Right ventricle myocardium superior (tissue), 1 donor: ENCODE data around the gene NSFL1C. TPM values are rescaled to one million over a fixed set of nuclear protein-coding genes. Genes with fewer than 3 reads are reported as not detected.
A peak's percentile ranks its signal among the peaks of the same experiment; 100 is the strongest.

Experiments
- ATAC-seq: fragments of 200-7000 bp; cut with Tn5 transposase; one replicate; pipeline ENCODE4 v1.9.1; 2020; ENCODE audit warnings: mild to moderate bottlenecking; ENCODE audit not compliant: poor library complexity
- DNase-seq: peaks from one replicate; pipeline ENCODE4 v3.0.0-alpha.2; 2020
- intact Hi-C: fragments of 100-400 bp; cut with DNase I; formaldehyde crosslinking; loops from one replicate; pipeline ENCODE4 v1.11.2; 2022
- total RNA-seq: library from RNA; stranded (reverse); fragmentation: NEBNext Ultra II Directional; extraction: Animal tissue kit (Norgen Biotek cat#: 25700); gene quantifications from one replicate; pipeline ENCODE4 v1.2.1, GENCODE V29; 2021
- donor health status: DM: no; HTN: yes; CAD: no; lungs with severe emphysema.

The NSFL1C gene
- total RNA-seq, 1 donor from 2014 or later = 55.8 TPM

GRCh38 chr20:1467355-1468116 is 887 bp upstream of the NSFL1C start:
- DNase-seq (peak; percentile 58), ATAC-seq (peak; percentile 8)
- intact Hi-C loops = no loop called here

- DNase-seq = no peak
- intact Hi-C loops = no loop called here
- ATAC-seq = no peak
Observed at GRCh38 chr20:1467082-1467354, 369 bp upstream of the NSFL1C start.

- no peak for DNase-seq
- ATAC-seq = no peak
- intact Hi-C loops = no loop called here
Observed at GRCh38 chr20:1465470-1466210, 1.0 kb downstream of the NSFL1C start.

GRCh38 chr20:1463971-1464570 is 2.6 kb downstream of the NSFL1C start:
- no peak for ATAC-seq
- intact Hi-C loops = no loop called here
- DNase-seq = no peak

GRCh38 chr20:1462834-1463233 is 3.8 kb downstream of the NSFL1C start:
- no peak for DNase-seq
- intact Hi-C loops = no loop called here
- ATAC-seq = no peak

- DNase-seq (no peak), ATAC-seq (no peak)
- intact Hi-C loops = no loop called here
Observed at GRCh38 chr20:1462001-1462400, 4.6 kb downstream of the NSFL1C start.

- ATAC-seq (no peak), DNase-seq (no peak)
- intact Hi-C loops = no loop called here
Observed at GRCh38 chr20:1460275-1460674, 6.4 kb downstream of the NSFL1C start.

GRCh38 chr20:1457992-1458391 is 8.7 kb downstream of the NSFL1C start:
- intact Hi-C loops = no loop called here
- no peak for ATAC-seq
- no peak for DNase-seq

GRCh38 chr20:1456300-1456699 is 10.3 kb downstream of the NSFL1C start:
- DNase-seq (no peak), ATAC-seq (no peak)
- intact Hi-C loops = no loop called here

GRCh38 chr20:1450926-1451491 is 15.6 kb downstream of the NSFL1C start:
- intact Hi-C loops = no loop called here
- ATAC-seq = no peak
- DNase-seq = no peak

- intact Hi-C loops = no loop called here
- DNase-seq (no peak), ATAC-seq (no peak)
Observed at GRCh38 chr20:1449370-1449769, 17.3 kb downstream of the NSFL1C start.

GRCh38 chr20:1448081-1448620 is 18.5 kb downstream of the NSFL1C start:
- ATAC-seq (peak; percentile 10), DNase-seq (no peak)
- intact Hi-C loops = no loop called here

- DNase-seq (no peak), ATAC-seq (no peak)
- intact Hi-C loops = no loop called here
Observed at GRCh38 chr20:1446536-1446935, 20.1 kb downstream of the NSFL1C start.

GRCh38 chr20:1443085-1443484 is 23.6 kb downstream of the NSFL1C start:
- DNase-seq (no peak), ATAC-seq (no peak)
- intact Hi-C loops = no loop called here

GRCh38 chr20:1442304-1442703 is 24.3 kb downstream of the NSFL1C start:
- DNase-seq (no peak), ATAC-seq (no peak)
- intact Hi-C loops = no loop called here

GRCh38 chr20:1441133-1441532 is 25.5 kb downstream of the NSFL1C start:
- no peak for ATAC-seq
- no peak for DNase-seq
- intact Hi-C loops = no loop called here

- ATAC-seq = no peak
- no peak for DNase-seq
- intact Hi-C loops = no loop called here
Observed at GRCh38 chr20:1440024-1440423, 26.6 kb downstream of the NSFL1C start.

- intact Hi-C loops = no loop called here
Observed at GRCh38 chr20:1438361-1438760, 28.3 kb downstream of the NSFL1C start.

GRCh38 chr20:1437235-1437904 is 29.3 kb downstream of the NSFL1C start:
- DNase-seq = peak; percentile 85
- ATAC-seq = peak; percentile 73
- intact Hi-C loops = loop anchor here (2.0 kb wide), 1 partner anchor 125 kb away; no protein-coding TSS in a partner anchor

More at GRCh38 chr20:1438361-1438760, 28.3 kb downstream of the NSFL1C start:
- no peak for ATAC-seq
- DNase-seq = no peak
